ENCODE data around the gene TARS2.

DNA sequence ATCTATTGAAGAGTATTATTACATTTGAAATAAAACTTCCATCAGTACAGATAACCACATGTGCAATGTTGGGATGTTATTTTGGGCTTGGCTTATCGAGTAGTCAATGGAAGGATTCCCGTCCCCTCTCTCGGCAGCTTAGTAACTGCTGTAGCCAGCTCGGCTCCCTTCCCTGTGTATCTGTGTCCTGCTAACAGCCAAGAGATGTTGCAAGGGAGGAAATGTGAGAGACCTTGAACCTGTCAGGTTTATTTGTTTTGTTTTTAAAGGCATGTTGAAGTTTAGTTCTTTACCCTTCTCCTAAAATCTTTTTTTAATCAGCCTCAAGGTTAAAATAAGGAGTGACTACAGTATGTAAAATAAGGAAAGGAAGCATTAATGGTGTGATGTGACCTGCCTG, 13.6 kb upstream of the TARS2 start:
- TF ChIP-seq POLR2A (IDR thresholded peaks at IDR 0.05; ENCODE audit: low read length) (no peak), GATA1 (IDR thresholded peaks at IDR 0.05; ENCODE audit: low read depth, low read length) (no peak)

All from erythroblast (primary cell).